Measurements from ENCODE around the gene CREB1.

The CREB1 gene

DNA sequence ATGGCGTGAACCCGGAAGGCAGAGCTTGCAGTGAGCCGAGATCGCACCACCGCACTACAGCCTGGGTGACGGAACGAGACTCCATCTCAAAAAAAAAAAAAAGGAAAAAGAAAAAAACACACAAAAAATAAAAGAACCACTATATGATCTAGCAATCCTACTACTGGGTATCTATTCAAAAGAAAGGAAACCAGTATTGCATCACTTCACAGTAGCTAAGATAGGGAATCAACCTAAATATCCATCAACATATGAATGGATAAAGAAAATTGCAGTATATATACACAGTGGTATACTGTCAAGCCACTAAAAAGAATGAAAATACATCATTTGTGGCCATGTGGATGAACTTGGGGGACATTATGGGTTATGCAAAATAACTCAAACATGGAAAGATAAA, 57.5 kb downstream of the CREB1 start:
- H2BK120ac ChIP-seq (ENCODE audit: insufficient read depth, low read length, poor library complexity), result no peak overlapping the region
- H2AFZ ChIP-seq (ENCODE audit: insufficient read depth, low read length, poor library complexity), result no peak overlapping the region

GRCh38 chr2:207589143-207589542, 59.4 kb downstream of the CREB1 start:
- Histone ChIP-seq H3K18ac (ENCODE audit: low read length) (no peak overlapping the region), H2BK5ac (ENCODE audit: low read depth, low read length, poor library complexity) (no peak overlapping the region), H2BK12ac (ENCODE audit: low read length) (no peak overlapping the region), H3K4me1 (ENCODE audit: control insufficient read depth in 1 of 2, insufficient read depth in 2 of 2, low read length in 2 of 2) (no peaks in the 10 kb centered on the region), H3K79me1 (ENCODE audit: low read length) (no peaks in the 10 kb centered on the region), H3K27ac (ENCODE audit: low read depth, low read length) (no peak overlapping the region), H4K12ac (ENCODE audit: low read depth, low read length) (no peak overlapping the region), H3K79me2 (ENCODE audit: control insufficient read depth, insufficient read depth, low read length, poor library complexity) (no peaks in the 10 kb centered on the region), H3K4me2 (ENCODE audit: low read length) (no peak overlapping the region), H3K36me3 (ENCODE audit: control insufficient read depth in 1 of 2, insufficient read depth in 2 of 2, low read length in 2 of 2) (peaks cover 19 to 21% of the 10 kb centered on the region in 2 experiments), H3K23ac (ENCODE audit: low read length) (no peak overlapping the region), H3K9ac (ENCODE audit: low read length) (no peak overlapping the region), H2AFZ (ENCODE audit: insufficient read depth, low read length, poor library complexity) (no peak overlapping the region), H2AK5ac (ENCODE audit: low read length) (no peak overlapping the region), H3K27me3 (ENCODE audit: insufficient read depth, low read length) (no peaks in the 10 kb centered on the region), H3K14ac (ENCODE audit: low read length) (no peak overlapping the region), H3K4ac (ENCODE audit: low read depth, low read length) (no peak overlapping the region), H3K9me3 (ENCODE audit: insufficient read depth, low read depth, low read length) (peaks cover 2% of the 10 kb centered on the region), H2BK120ac (ENCODE audit: insufficient read depth, low read length, poor library complexity) (no peak overlapping the region), H3K4me3 (ENCODE audit: low read depth, low read length) (no peak overlapping the region), H4K8ac (ENCODE audit: low read depth, low read length) (no peak overlapping the region), H4K91ac (ENCODE audit: low read depth, low read length) (no peak overlapping the region)
- DNase-seq, result no peak

More for the DNA sequence above, 57.5 kb downstream of the CREB1 start:
- Histone ChIP-seq H2BK5ac (ENCODE audit: low read depth, low read length, poor library complexity) (no peak overlapping the region), H4K12ac (ENCODE audit: low read depth, low read length) (no peak overlapping the region), H2AK5ac (ENCODE audit: low read length) (no peak overlapping the region), H3K9me3 (ENCODE audit: insufficient read depth, low read depth, low read length) (peaks cover 2% of the 10 kb centered on the region), H3K18ac (ENCODE audit: low read length) (no peak overlapping the region), H3K4me2 (ENCODE audit: low read length) (no peak overlapping the region), H3K4me3 (ENCODE audit: low read depth, low read length) (no peak overlapping the region), H2BK12ac (ENCODE audit: low read length) (no peak overlapping the region), H4K91ac (ENCODE audit: low read depth, low read length) (no peak overlapping the region), H3K4me1 (ENCODE audit: control insufficient read depth in 1 of 2, insufficient read depth in 2 of 2, low read length in 2 of 2) (no peaks in the 10 kb centered on the region), H3K14ac (ENCODE audit: low read length) (no peak overlapping the region), H3K23ac (ENCODE audit: low read length) (no peak overlapping the region), H3K27ac (ENCODE audit: low read depth, low read length) (no peak overlapping the region), H3K79me1 (ENCODE audit: low read length) (no peaks in the 10 kb centered on the region), H3K79me2 (ENCODE audit: control insufficient read depth, insufficient read depth, low read length, poor library complexity) (no peaks in the 10 kb centered on the region), H3K27me3 (ENCODE audit: insufficient read depth, low read length) (no peaks in the 10 kb centered on the region), H3K4ac (ENCODE audit: low read depth, low read length) (no peak overlapping the region), H3K36me3 (ENCODE audit: control insufficient read depth in 1 of 2, insufficient read depth in 2 of 2, low read length in 2 of 2) (peaks cover 16 to 20% of the 10 kb centered on the region in 2 experiments), H4K8ac (ENCODE audit: low read depth, low read length) (no peak overlapping the region), H3K9ac (ENCODE audit: low read length) (no peak overlapping the region)
- no CpG with 5 or more reads among the region's 7 CpGs for WGBS (ENCODE audit: extremely low coverage, insufficient coverage, insufficient read length)
- DNase-seq, result no peak

- Histone ChIP-seq H2BK5ac (ENCODE audit: low read depth, low read length, poor library complexity) (no peak overlapping the region), H3K27ac (ENCODE audit: low read depth, low read length) (no peak overlapping the region), H3K23ac (ENCODE audit: low read length) (no peak overlapping the region), H2AFZ (ENCODE audit: insufficient read depth, low read length, poor library complexity) (no peak overlapping the region), H4K12ac (ENCODE audit: low read depth, low read length) (no peak overlapping the region), H3K18ac (ENCODE audit: low read length) (no peak overlapping the region), H3K36me3 (ENCODE audit: control insufficient read depth in 1 of 2, insufficient read depth in 2 of 2, low read length in 2 of 2) (peaks cover 15 to 16% of the 10 kb centered on the region in 2 experiments), H3K9ac (ENCODE audit: low read length) (no peak overlapping the region), H3K14ac (ENCODE audit: low read length) (no peak overlapping the region), H2BK120ac (ENCODE audit: insufficient read depth, low read length, poor library complexity) (no peak overlapping the region), H2BK12ac (ENCODE audit: low read length) (no peak overlapping the region), H3K9me3 (ENCODE audit: insufficient read depth, low read depth, low read length) (no peaks in the 10 kb centered on the region), H3K4me3 (ENCODE audit: low read depth, low read length) (no peak overlapping the region), H3K4ac (ENCODE audit: low read depth, low read length) (no peak overlapping the region), H3K79me1 (ENCODE audit: low read length) (no peaks in the 10 kb centered on the region), H4K8ac (ENCODE audit: low read depth, low read length) (no peak overlapping the region), H3K4me1 (ENCODE audit: control insufficient read depth in 1 of 2, insufficient read depth in 2 of 2, low read length in 2 of 2) (no peaks in the 10 kb centered on the region), H4K91ac (ENCODE audit: low read depth, low read length) (no peak overlapping the region), H2AK5ac (ENCODE audit: low read length) (no peak overlapping the region), H3K4me2 (ENCODE audit: low read length) (no peak overlapping the region), H3K79me2 (ENCODE audit: control insufficient read depth, insufficient read depth, low read length, poor library complexity) (no peaks in the 10 kb centered on the region), H3K27me3 (ENCODE audit: insufficient read depth, low read length) (no peaks in the 10 kb centered on the region)
- no peak for DNase-seq
These were observed 63.5 kb downstream of the CREB1 start for GRCh38 chr2:207593277-207593676.

GRCh38 chr2:207594264-207594663, 64.5 kb downstream of the CREB1 start:
- no peak overlapping the region for H4K91ac ChIP-seq (ENCODE audit: low read depth, low read length)
- no peak overlapping the region for H2BK120ac ChIP-seq (ENCODE audit: insufficient read depth, low read length, poor library complexity)
- no peak overlapping the region for H2BK12ac ChIP-seq (ENCODE audit: low read length)
- H3K79me1 ChIP-seq (ENCODE audit: low read length), result no peaks in the 10 kb centered on the region
- H2AFZ ChIP-seq (ENCODE audit: insufficient read depth, low read length, poor library complexity), result no peak overlapping the region
- no peaks in the 10 kb centered on the region for H3K27me3 ChIP-seq (ENCODE audit: insufficient read depth, low read length)
- no peak overlapping the region for H3K14ac ChIP-seq (ENCODE audit: low read length)
- H3K27ac ChIP-seq (ENCODE audit: low read depth, low read length), result no peak overlapping the region
- no peak overlapping the region for H3K9ac ChIP-seq (ENCODE audit: low read length)
- no peaks in the 10 kb centered on the region for H3K9me3 ChIP-seq (ENCODE audit: insufficient read depth, low read depth, low read length)
- no peak overlapping the region for H3K4me3 ChIP-seq (ENCODE audit: low read depth, low read length)
- DNase-seq, result no peak
- no peak overlapping the region for H3K18ac ChIP-seq (ENCODE audit: low read length)
- H3K79me2 ChIP-seq (ENCODE audit: control insufficient read depth, insufficient read depth, low read length, poor library complexity), result no peaks in the 10 kb centered on the region
- H3K4me1 ChIP-seq (ENCODE audit: control insufficient read depth in 1 of 2, insufficient read depth in 2 of 2, low read length in 2 of 2), result no peaks in the 10 kb centered on the region
- H3K4me2 ChIP-seq (ENCODE audit: low read length), result no peak overlapping the region
- H2AK5ac ChIP-seq (ENCODE audit: low read length), result no peak overlapping the region
- WGBS (ENCODE audit: extremely low coverage, insufficient coverage, insufficient read length), result no CpG with 5 or more reads among the region's 3 CpGs
- H2BK5ac ChIP-seq (ENCODE audit: low read depth, low read length, poor library complexity), result no peak overlapping the region
- H3K4ac ChIP-seq (ENCODE audit: low read depth, low read length), result no peak overlapping the region
- no peak overlapping the region for H4K8ac ChIP-seq (ENCODE audit: low read depth, low read length)
- H3K36me3 ChIP-seq (ENCODE audit: control insufficient read depth in 1 of 2, insufficient read depth in 2 of 2, low read length in 2 of 2), result peaks cover 15 to 19% of the 10 kb centered on the region in 2 experiments
- H4K12ac ChIP-seq (ENCODE audit: low read depth, low read length), result no peak overlapping the region
- no peak overlapping the region for H3K23ac ChIP-seq (ENCODE audit: low read length)
